HepG2 (cell line): Measurements from ENCODE around the gene OSTF1. TPM values are rescaled to one million over a fixed set of nuclear protein-coding genes. Genes with fewer than 3 reads are reported as not detected.

Experiments used
- ATAC-seq: fragments of 200-7000 bp; cut with Tn5 transposase; 3 replicates; pipeline ENCODE4 v1.9.1; 2020; ENCODE audit warnings: mild to moderate bottlenecking, moderate library complexity
- BruUV-seq: library from RNA; stranded (reverse); fragments of 400-500 nt; replicated peaks from 2 replicates; lab custom pipeline; 2021; lab: Mats Ljungman, UMichigan
- CTCF ChIA-PET: fragments of 300-600 bp; formaldehyde crosslinking; extraction: SDS; loops from one replicate; lab custom pipeline; 2021; ENCODE audit warnings: low total read pairs, inconsistent platforms, low intra/inter-chr PET ratio; lab: Yijun Ruan, JAX
- POLR2A ChIA-PET: fragments of 350-600 bp; sonication (Branson Sonifier 250); formaldehyde crosslinking; loops from one replicate; lab custom pipeline; 2020; ENCODE audit warnings: antibody characterized with exemption, inconsistent platforms; lab: Yijun Ruan, JAX
- DNase-seq: peaks from one replicate; pipeline ENCODE4 v3.0.0-alpha.2; 2015; ENCODE audit warnings: low spot score
- FAIRE-seq: peaks from 3 replicates; lab custom pipeline; 2011; peaks lifted over from hg19 to GRCh38; lab: Jason Lieb, UNC
- H2AFZ ChIP-seq: one replicate; pipeline ENCODE4 v1.6.1; 2011; ENCODE audit warnings: low read length, inconsistent platforms
- H3K27ac ChIP-seq: fragments of 300-600 bp; 3 replicates; pipeline ENCODE4 v1.8.0; 2011; ENCODE audit warnings: mixed run types, mild to moderate bottlenecking, mixed read lengths, low read length, inconsistent platforms; ENCODE audit not compliant: insufficient read depth; ENCODE audit errors: extremely low read length
- H3K27me3 ChIP-seq, 2 experiments: fragments of 200-600 bp in 1 of 2; 2 replicates in 1 of 2; 3 replicates in 1 of 2; pipeline versions ENCODE4 v1.6.0 to v1.8.0; 2011; ENCODE audit warnings: low read length in 2 of 2, mild to moderate bottlenecking in 2 of 2, moderate library complexity in 2 of 2, inconsistent platforms in 1 of 2; ENCODE audit not compliant: insufficient read depth in 2 of 2, control insufficient read depth in 1 of 2
- H3K36me3 ChIP-seq, 2 experiments: fragments of 200-600 bp in 1 of 2; replicated peaks in 1 of 2; 2 replicates in 1 of 2; 3 replicates in 1 of 2; pipeline versions ENCODE4 v1.5.1 to v1.8.0; 2011; ENCODE audit warnings: low read length in 2 of 2, inconsistent platforms in 1 of 2; ENCODE audit not compliant: insufficient read depth in 2 of 2, control insufficient read depth in 1 of 2
- H3K4me1 ChIP-seq: 2 replicates; pipeline ENCODE4 v1.5.1; 2012; ENCODE audit warnings: low read length, inconsistent platforms; ENCODE audit not compliant: insufficient read depth
- H3K4me2 ChIP-seq: 2 replicates; pipeline ENCODE4 v1.6.0; 2011; ENCODE audit warnings: low read depth, low read length, inconsistent platforms
- H3K4me3 ChIP-seq, 3 experiments: fragments of 200-600 bp in 1 of 3; sonication (generic), shearing (Covaris generic) in 1 of 3; replicated peaks in 1 of 3; 2 replicates each; pipeline ENCODE4 v1.5.1; 2011 to 2016; ENCODE audit warnings: low read length in 3 of 3, inconsistent platforms in 2 of 3, low read depth in 2 of 3, mild to moderate bottlenecking in 2 of 3, control low read depth in 1 of 3, mixed read lengths in 1 of 3; ENCODE audit not compliant: insufficient read depth in 1 of 3
- H3K79me2 ChIP-seq: one replicate; pipeline ENCODE4 v1.6.1; 2011; ENCODE audit warnings: low read length, inconsistent platforms; ENCODE audit not compliant: insufficient read depth
- H3K9ac ChIP-seq: 2 replicates; pipeline ENCODE4 v1.6.0; 2011; ENCODE audit warnings: mild to moderate bottlenecking, low read depth, low read length, inconsistent platforms; ENCODE audit not compliant: insufficient read depth
- H3K9me3 ChIP-seq: 2 replicates; pipeline ENCODE4 v1.5.1; 2012; ENCODE audit warnings: mild to moderate bottlenecking, low read length
- H4K20me1 ChIP-seq: 2 replicates; pipeline ENCODE4 v1.6.0; 2011; ENCODE audit warnings: inconsistent platforms, mild to moderate bottlenecking, low read length, moderate library complexity; ENCODE audit not compliant: insufficient read depth
- AGO2 ChIP-seq: fragments of 200-400 bp; formaldehyde crosslinking; optimal IDR thresholded peaks from 2 replicates; pipeline ENCODE3; 2017; ENCODE audit warnings: mild to moderate bottlenecking, low read depth, low read length, moderate library complexity
- HHEX ChIP-seq: IDR thresholded peaks from 2 replicates; pipeline ENCODE4 v1.6.1; 2016; ENCODE audit warnings: control low read depth
- JDP2 ChIP-seq: sonication (generic); formaldehyde crosslinking; IDR thresholded peaks from 2 replicates; pipeline ENCODE4 v1.8.1; 2022; ENCODE audit warnings: missing genetic modification reagents, borderline replicate concordance
- KDM1A ChIP-seq: IDR thresholded peaks from 2 replicates; pipeline ENCODE4 v1.6.1; 2016; ENCODE audit warnings: missing compliant biosample characterization
- KLF11 ChIP-seq: IDR thresholded peaks from 2 replicates; pipeline ENCODE4 v1.6.1; 2016; ENCODE audit warnings: missing compliant biosample characterization
- MNT ChIP-seq: fragments of 450-650 bp; IDR thresholded peaks from 2 replicates; pipeline ENCODE4 v1.6.1; 2016
- MXI1 ChIP-seq: IDR thresholded peaks from 3 replicates; pipeline ENCODE4 v1.6.1; 2012; ENCODE audit warnings: low read depth, low read length, inconsistent platforms, borderline replicate concordance
- PAF1 ChIP-seq: IDR thresholded peaks from 2 replicates; pipeline ENCODE4 v1.6.1; 2016; ENCODE audit warnings: missing genetic modification reagents, missing compliant biosample characterization
- PHF21A ChIP-seq: sonication (generic); formaldehyde crosslinking; IDR thresholded peaks from 2 replicates; pipeline ENCODE4 v1.5.0; 2020; ENCODE audit warnings: mild to moderate bottlenecking, missing genetic modification reagents
- RBFOX2 ChIP-seq: fragments of 200-400 bp; formaldehyde crosslinking; IDR thresholded peaks from 2 replicates; pipeline ENCODE4 v1.6.1; 2017; ENCODE audit warnings: low read depth, mild to moderate bottlenecking, low read length
- SMARCC2 ChIP-seq: fragments of 450-650 bp; IDR thresholded peaks from 2 replicates; pipeline ENCODE4 v1.6.1; 2017; ENCODE audit warnings: antibody characterized with exemption, mild to moderate bottlenecking
- ZNF205 ChIP-seq: IDR thresholded peaks from 2 replicates; pipeline ENCODE4 v1.6.1; 2018; ENCODE audit warnings: missing biosample characterization, missing genetic modification reagents
- ZNF24 ChIP-seq: fragments of 450-650 bp; IDR thresholded peaks from 2 replicates; pipeline ENCODE4 v1.6.1; 2017; ENCODE audit warnings: antibody characterized with exemption, mild to moderate bottlenecking
- ZNF264 ChIP-seq: sonication (generic); formaldehyde crosslinking; IDR thresholded peaks from 2 replicates; pipeline ENCODE4 v1.4.0; 2020; ENCODE audit warnings: missing genetic modification reagents
- ZNF275 ChIP-seq: sonication (generic); formaldehyde crosslinking; IDR thresholded peaks from 2 replicates; pipeline ENCODE4 v1.8.0; 2022; ENCODE audit warnings: missing genetic modification reagents, mild to moderate bottlenecking, inconsistent platforms, borderline replicate concordance
- ZNF282 ChIP-seq: fragments of 450-650 bp; IDR thresholded peaks from 2 replicates; pipeline ENCODE4 v1.6.1; 2018; ENCODE audit not compliant: partially characterized antibody
- ZNF337 ChIP-seq: sonication (generic); formaldehyde crosslinking; IDR thresholded peaks from 2 replicates; pipeline ENCODE4 v1.5.1; 2020; ENCODE audit warnings: missing genetic modification reagents, low read depth, mild to moderate bottlenecking, borderline replicate concordance
- ZNF747 ChIP-seq: sonication (generic); formaldehyde crosslinking; IDR thresholded peaks from 2 replicates; pipeline ENCODE4 v1.8.1; 2023; ENCODE audit warnings: missing genetic modification reagents, mild to moderate bottlenecking, borderline replicate concordance
- ZNF761 ChIP-seq: sonication (generic); formaldehyde crosslinking; conservative IDR thresholded peaks from 2 replicates; pipeline ENCODE4 v1.4.0; 2020; ENCODE audit warnings: mild to moderate bottlenecking, missing genetic modification reagents
- ZSCAN25 ChIP-seq: sonication (generic); formaldehyde crosslinking; IDR thresholded peaks from 2 replicates; pipeline ENCODE4 v1.8.0; 2022; ENCODE audit warnings: mild to moderate bottlenecking, missing genetic modification reagents
- WGBS: methylation state at CpG from one replicate; pipeline ENCODE4 v1.1.6; 2017; ENCODE audit warnings: low lambda C conversion rate; 5-methylcytosine and 5-hydroxymethylcytosine counted together
- in situ Hi-C: cut with HindIII; loops from 2 replicates; pipeline ENCODE4 v1.10.0; 2017; ENCODE audit warnings: low pct_unique_long_range_greater_than_20kb; ENCODE audit not compliant: extremely low pct_ligation_motif_present
- intact Hi-C: fragments of 100-400 bp; cut with micrococcal nuclease; formaldehyde crosslinking; loops from one replicate; pipeline ENCODE4 v1.10.0; 2022; ENCODE audit not compliant: unreplicated experiment
- polyA plus RNA-seq, 8 experiments: library from polyadenylated mRNA; depleted of rRNA in 3 of 8; stranded (reverse) in 7 of 8; unstranded in 1 of 8; fragments of >200 nt; fragmentation: Illumina TruSeq in 4 of 8; extraction: Trizol in 4 of 8; gene quantifications; 2 replicates each; pipeline versions ENCODE4 v1.2.1 to v1.2.3, GENCODE V29; 2011 to 2016; ENCODE audit warnings: low read depth in 4 of 8, missing spikeins in 1 of 8, mixed read lengths in 1 of 8; ENCODE audit not compliant: insufficient read depth in 1 of 8
- total RNA-seq, 5 experiments: library from RNA; depleted of rRNA; stranded (reverse); fragments of >200 nt; fragmentation: Illumina TruSeq; extraction: Trizol; gene quantifications; 2 replicates each; pipeline ENCODE4 v1.2.3, GENCODE V29; 2016; ENCODE audit warnings: low read depth in 1 of 5
- TF ChIP-seq, protein P1 (sequence below): sonication (generic); formaldehyde crosslinking; IDR thresholded peaks from 2 replicates; pipeline ENCODE4 v1.4.0; 2020; ENCODE audit warnings: low read depth, mild to moderate bottlenecking, missing genetic modification reagents

Gene OSTF1
- total and polyA plus RNA-seq, 2 of the 13 experiments (the other 11 are each of a cell fraction or from before 2014, with no cell fraction given): 16.8 to 39.0 TPM

DNA sequence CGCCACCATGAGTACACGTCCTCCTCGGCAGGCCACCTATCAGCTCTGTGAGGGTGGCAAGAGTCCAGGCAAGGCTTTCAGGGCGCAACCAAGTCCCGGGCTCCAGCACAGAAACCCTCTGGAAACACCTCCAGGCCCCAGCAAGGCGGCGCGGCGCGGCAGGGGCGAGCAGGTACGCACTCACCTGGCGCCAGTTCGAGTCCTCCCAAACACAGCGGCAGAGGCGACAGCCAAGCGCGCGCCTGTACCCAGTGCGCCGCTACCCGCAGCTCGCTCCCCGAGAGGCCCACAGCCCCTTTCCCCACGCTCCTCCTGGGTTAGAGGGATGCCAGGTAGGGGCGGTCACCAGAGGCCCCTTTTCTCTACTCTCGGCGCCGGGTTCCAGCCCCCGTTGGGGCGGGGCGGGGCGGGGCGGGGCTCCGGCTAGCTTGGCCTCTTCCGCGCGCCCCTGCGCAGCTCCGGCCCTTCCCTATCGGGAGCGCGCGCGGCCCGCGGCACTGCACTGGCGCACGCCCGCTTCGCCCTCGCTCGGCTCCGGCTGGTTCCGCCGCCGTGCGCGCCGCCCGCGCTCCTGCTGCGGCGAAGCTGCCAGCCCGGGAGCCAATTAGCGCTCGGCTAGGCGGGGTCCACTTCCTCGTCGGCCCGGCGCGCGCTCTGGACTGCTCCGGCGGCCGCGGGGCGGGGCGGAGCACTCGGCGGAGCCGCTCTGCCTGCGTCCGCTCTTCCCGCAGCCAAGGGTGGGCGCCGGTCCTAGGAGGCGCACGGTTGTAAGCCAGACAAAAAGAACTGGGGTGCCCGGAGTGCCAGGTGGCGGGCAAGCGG is at the start of gene OSTF1, which contains the start of gene NMRK1 (continued):
- no peak for TF ChIP-seq AGO2
- no peak for TF ChIP-seq KDM1A (CRISPR knock-in tag)
- TF ChIP-seq ZSCAN25: peak; percentile 40; the same call in 1 of the 2 replicates
- peak; percentile 38 for TF ChIP-seq ZNF205 (CRISPR knock-in tag)
- peak; percentile 65; the same call in 1 of the 3 replicates for TF ChIP-seq MXI1
- peak; percentile 81 for TF ChIP-seq RBFOX2
- TF ChIP-seq PAF1 (CRISPR knock-in tag): no peak
- TF ChIP-seq ZNF282: no peak
- TF ChIP-seq, all 625 proteins: peak for 154

GRCh38 chr9:75039009-75039408 is 49.3 kb upstream of the OSTF1 start:
- in situ Hi-C loops: no loop called here
- DNase-seq (no peak), ATAC-seq (no peak), FAIRE-seq (no peak)
- H3K27me3 ChIP-seq: peaks cover 0 to 1% of the 10 kb centered on the region in 2 experiments; a peak in 1 of 5 replicates
- H3K4me2 ChIP-seq: no peak overlapping the region
- no peaks in the 10 kb centered on the region for H3K36me3 ChIP-seq
- no peaks in the 10 kb centered on the region for H3K79me2 ChIP-seq
- no peak overlapping the region for H3K4me3 ChIP-seq
- H2AFZ ChIP-seq: no peak overlapping the region
- H4K20me1 ChIP-seq: no peaks in the 10 kb centered on the region
- ChIA-PET POLR2A (no interaction called here), CTCF (no interaction called here)
- peaks cover 4% of the 10 kb centered on the region; the same call in 1 of the 2 replicates for H3K4me1 ChIP-seq
- no peaks in the 10 kb centered on the region for H3K9me3 ChIP-seq
- H3K27ac ChIP-seq: no peak overlapping the region
- 43% methylated on average over 3 of the region's 3 CpGs for WGBS
- no TSS peak for BruUV-seq
- no peak overlapping the region for H3K9ac ChIP-seq
- intact Hi-C loops: no loop called here
- no peak for TF ChIP-seq PHF21A (CRISPR knock-in tag)
- no peak for TF ChIP-seq HHEX (CRISPR knock-in tag)
- TF ChIP-seq ZNF747 (CRISPR knock-in tag): no peak
- TF ChIP-seq ZNF24: no peak
- no peak for TF ChIP-seq SMARCC2
- TF ChIP-seq JDP2: no peak
- TF ChIP-seq ZNF337 (CRISPR knock-in tag): no peak
- TF ChIP-seq ZNF275 (CRISPR knock-in tag): no peak
- TF ChIP-seq MNT: no peak
- TF ChIP-seq ZNF761 (CRISPR knock-in tag): no peak
- TF ChIP-seq, protein P1, sequence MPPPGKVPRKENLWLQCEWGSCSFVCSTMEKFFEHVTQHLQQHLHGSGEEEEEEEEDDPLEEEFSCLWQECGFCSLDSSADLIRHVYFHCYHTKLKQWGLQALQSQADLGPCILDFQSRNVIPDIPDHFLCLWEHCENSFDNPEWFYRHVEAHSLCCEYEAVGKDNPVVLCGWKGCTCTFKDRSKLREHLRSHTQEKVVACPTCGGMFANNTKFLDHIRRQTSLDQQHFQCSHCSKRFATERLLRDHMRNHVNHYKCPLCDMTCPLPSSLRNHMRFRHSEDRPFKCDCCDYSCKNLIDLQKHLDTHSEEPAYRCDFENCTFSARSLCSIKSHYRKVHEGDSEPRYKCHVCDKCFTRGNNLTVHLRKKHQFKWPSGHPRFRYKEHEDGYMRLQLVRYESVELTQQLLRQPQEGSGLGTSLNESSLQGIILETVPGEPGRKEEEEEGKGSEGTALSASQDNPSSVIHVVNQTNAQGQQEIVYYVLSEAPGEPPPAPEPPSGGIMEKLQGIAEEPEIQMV (CRISPR knock-in tag): no peak
- TF ChIP-seq ZNF264 (CRISPR knock-in tag): no peak
- no peak for TF ChIP-seq KLF11 (CRISPR knock-in tag)
